Activated CD4-positive, alpha-beta T cell treated with anti-CD3 and anti-CD28 coated beads, Interleukin-2, amount 10 ng/mL, durations not matched to agents 7 days and 5 days (primary cell): Measurements from ENCODE around the gene TCAP. TPM values are rescaled to one million over a fixed set of nuclear protein-coding genes. Genes with fewer than 3 reads are reported as not detected.

Experiments used
- CTCF ChIA-PET: fragments of 350-600 bp; sonication (Branson Sonifier 250); formaldehyde crosslinking; loops from one replicate; lab custom pipeline; 2021; ENCODE audit warnings: antibody characterized with exemption; lab: Charles Lee
- POLR2A ChIA-PET: fragments of 350-600 bp; sonication (Branson Sonifier 250); formaldehyde crosslinking; loops from one replicate; lab custom pipeline; 2021; ENCODE audit warnings: antibody characterized with exemption; lab: Charles Lee
- DNase-seq: peaks from one replicate; pipeline ENCODE4 v3.0.0-alpha.2; 2020
- H3K27ac Mint-ChIP-seq: one replicate; pipeline ENCODE4 v1.8.0; 2021; ENCODE audit warnings: mild to moderate bottlenecking, moderate library complexity, mixed read lengths
- H3K27me3 Mint-ChIP-seq: one replicate; pipeline ENCODE4 v1.8.0; 2021; ENCODE audit warnings: mixed read lengths
- H3K36me3 Mint-ChIP-seq: one replicate; pipeline ENCODE4 v1.8.0; 2021; ENCODE audit warnings: low read depth, mixed read lengths
- H3K4me1 Mint-ChIP-seq: one replicate; pipeline ENCODE4 v1.8.0; 2021; ENCODE audit warnings: mixed read lengths
- H3K4me3 Mint-ChIP-seq: one replicate; pipeline ENCODE4 v1.8.0; 2021; ENCODE audit warnings: mild to moderate bottlenecking, moderate library complexity, mixed read lengths
- H3K9me3 Mint-ChIP-seq: one replicate; pipeline ENCODE4 v1.8.0; 2021; ENCODE audit warnings: mixed read lengths
- total RNA-seq, 2 experiments: library from RNA; stranded (reverse); gene quantifications; one replicate each; pipeline ENCODE4 v1.2.3, GENCODE V29; 2021

The TCAP gene
- total RNA-seq, 2 experiments from 2014 or later: 2.0 to 2.1 TPM

DNA sequence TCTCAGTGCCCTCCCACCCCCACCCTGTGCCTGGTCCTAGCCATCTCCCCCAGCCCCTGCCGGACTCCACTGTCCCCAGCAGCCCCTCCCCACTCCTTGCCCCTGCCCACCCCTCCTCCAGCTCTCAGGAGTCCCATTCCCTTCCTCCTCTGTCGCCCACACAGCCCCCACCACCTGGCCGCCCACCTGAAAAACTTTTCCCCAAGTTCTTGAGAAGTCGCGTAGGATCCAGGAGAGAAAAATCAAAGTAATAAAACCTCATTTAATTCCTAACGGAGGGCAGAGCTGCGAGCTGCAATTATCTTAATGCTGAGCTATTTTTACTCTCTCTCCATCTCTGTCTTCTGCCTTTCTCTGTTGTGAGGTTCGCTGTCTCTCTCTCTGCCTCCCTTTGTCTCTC, 40.8 kb upstream of the TCAP start:
- POLR2A ChIA-PET: no interaction called here
- H3K27ac Mint-ChIP-seq: no peak overlapping the region

DNA sequence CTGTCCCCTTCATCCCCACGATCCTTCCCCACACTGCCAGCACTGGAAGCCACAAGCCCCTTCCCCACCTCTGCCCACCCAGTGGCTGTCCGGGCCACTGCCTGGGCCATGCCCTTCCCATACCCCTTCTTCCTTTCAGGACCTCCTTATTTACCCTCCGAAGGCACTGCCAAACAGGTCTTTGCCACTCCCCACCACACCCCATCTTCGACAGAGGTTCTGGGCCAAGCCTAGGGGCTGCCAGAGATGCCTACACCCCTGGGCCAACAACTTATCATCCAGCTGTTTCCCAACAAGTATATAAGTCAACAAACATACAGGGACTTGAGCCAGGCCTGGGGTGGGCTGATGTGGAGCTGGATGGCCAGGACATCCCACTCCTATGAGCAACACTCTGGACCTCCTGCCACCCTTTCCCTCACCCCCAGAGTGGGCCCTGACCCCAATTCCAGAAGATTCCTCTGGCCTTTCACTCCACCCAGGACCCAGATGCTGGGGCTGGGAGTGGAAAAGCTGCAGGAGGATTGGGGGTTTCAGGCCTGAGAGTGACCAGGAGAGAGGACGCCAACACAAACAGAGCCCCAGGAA, 39.9 kb upstream of the TCAP start:
- Mint-ChIP-seq H3K36me3 (no peaks in the 10 kb centered on the region), H3K27ac (no peak overlapping the region), H3K27me3 (peaks cover 40% of the 10 kb centered on the region), H3K4me1 (peaks cover 29% of the 10 kb centered on the region), H3K4me3 (no peak overlapping the region), H3K9me3 (no peaks in the 10 kb centered on the region)
- ChIA-PET CTCF (interaction anchor here (1.5 to 6.0 kb wide), 3 partner anchors 8 to 104 kb away, joined by 4 to 108 read pairs (median 61); no protein-coding TSS in a partner anchor), POLR2A (no interaction called here)
- DNase-seq: no peak

More for the DNA sequence above, 40.8 kb upstream of the TCAP start:
- no peaks in the 10 kb centered on the region for H3K36me3 Mint-ChIP-seq
- peaks cover 29% of the 10 kb centered on the region for H3K4me1 Mint-ChIP-seq
- no peak overlapping the region for H3K4me3 Mint-ChIP-seq
- H3K9me3 Mint-ChIP-seq: no peaks in the 10 kb centered on the region
- DNase-seq: no peak
- H3K27me3 Mint-ChIP-seq: peaks cover 46% of the 10 kb centered on the region
- CTCF ChIA-PET: interaction anchor here (1.0 to 6.0 kb wide), 6 partner anchors 9 to 105 kb away, joined by 3 to 108 read pairs (median 4); no protein-coding TSS in a partner anchor

DNA sequence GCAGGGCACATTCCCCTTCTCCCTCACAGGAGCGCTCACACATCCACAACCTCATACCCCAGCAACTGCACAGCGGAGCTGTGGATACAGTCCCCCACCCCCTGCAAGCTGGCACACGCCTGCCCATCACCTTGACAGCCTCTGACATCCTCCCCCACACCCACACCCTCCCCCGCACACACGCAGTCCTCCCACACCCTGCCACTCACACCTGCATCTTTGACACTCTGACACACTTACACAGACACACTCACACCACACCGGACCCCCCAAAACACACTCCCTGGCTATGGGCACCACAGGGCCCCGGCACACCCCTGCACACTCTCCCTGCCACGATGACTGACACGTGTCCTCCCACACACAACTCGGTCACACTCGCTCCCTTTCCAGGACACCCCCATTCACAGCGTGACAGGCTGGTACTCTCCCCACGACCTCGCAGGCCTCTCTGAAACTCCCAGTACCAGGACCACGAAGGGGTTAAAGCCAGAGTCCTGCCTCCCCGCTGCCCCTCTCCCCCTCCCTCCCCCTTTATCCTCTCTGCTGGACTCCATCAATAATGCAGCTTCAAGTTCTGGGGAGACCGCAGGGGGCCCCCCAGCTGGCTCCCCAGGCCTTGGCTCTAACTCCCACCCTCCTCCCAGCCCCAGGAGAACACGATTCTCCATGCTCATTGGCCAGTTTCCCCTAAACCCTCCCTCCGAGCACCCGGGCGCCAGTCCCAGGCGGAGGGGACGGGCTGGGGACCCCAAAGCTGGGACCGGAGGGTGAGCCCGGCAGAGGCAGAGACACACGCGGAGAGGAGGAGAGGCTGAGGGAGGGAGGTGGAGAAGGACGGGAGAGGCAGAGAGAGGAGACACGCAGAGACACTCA, 38.7 kb upstream of the TCAP start, which contains the start of gene PPP1R1B:
Gene PPP1R1B (plus strand): TSS at position 782 of the 876 bp plus-strand sequence. CDS start 441 bp downstream, outside the sequence.
- Mint-ChIP-seq H3K9me3 (no peaks in the 10 kb centered on the region), H3K4me1 (peaks cover 33% of the 10 kb centered on the region), H3K27ac (no peak within 1 kb of the TSS), H3K4me3 (no peak within 1 kb of the TSS), H3K36me3 (no peaks in the 10 kb centered on the region), H3K27me3 (peaks cover 43% of the 10 kb centered on the region)
- DNase-seq: no peak
- CTCF ChIA-PET: interaction anchor here (0.5 to 6.0 kb wide), 2 partner anchors 7 to 13 kb away, joined by 3 to 108 read pairs; no protein-coding TSS in a partner anchor
- POLR2A ChIA-PET: no interaction called here

DNA sequence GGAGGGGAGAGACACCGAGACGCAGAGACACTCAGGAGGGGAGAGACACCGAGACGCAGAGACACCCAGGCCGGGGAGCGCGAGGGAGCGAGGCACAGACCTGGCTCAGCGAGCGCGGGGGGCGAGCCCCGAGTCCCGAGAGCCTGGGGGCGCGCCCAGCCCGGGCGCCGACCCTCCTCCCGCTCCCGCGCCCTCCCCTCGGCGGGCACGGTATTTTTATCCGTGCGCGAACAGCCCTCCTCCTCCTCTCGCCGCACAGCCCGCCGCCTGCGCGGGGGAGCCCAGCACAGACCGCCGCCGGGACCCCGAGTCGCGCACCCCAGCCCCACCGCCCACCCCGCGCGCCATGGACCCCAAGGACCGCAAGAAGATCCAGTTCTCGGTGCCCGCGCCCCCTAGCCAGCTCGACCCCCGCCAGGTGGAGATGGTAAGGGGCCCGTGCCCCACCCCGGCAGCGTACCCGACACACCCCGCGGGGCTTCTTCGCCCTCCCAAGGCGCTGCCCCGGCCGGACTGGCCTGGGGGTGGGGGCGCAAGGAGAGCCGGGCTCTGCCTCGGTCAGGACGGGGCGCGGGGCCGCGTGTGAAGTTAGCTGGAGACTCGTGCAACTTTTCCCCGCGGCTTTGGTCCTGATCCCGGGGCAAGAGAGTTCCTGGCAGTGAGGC, 38.0 kb upstream of the TCAP start:
- no peaks in the 10 kb centered on the region for H3K9me3 Mint-ChIP-seq
- CTCF ChIA-PET: interaction anchor here (0.5 to 1.4 kb wide), 3 partner anchors 11 to 127 kb away, joined by 3 read pairs; no protein-coding TSS in a partner anchor
- no peaks in the 10 kb centered on the region for H3K36me3 Mint-ChIP-seq
- H3K27ac Mint-ChIP-seq: no peak overlapping the region
- H3K4me3 Mint-ChIP-seq: no peak overlapping the region
- H3K27me3 Mint-ChIP-seq: peaks cover 47% of the 10 kb centered on the region
- H3K4me1 Mint-ChIP-seq: peaks cover 34% of the 10 kb centered on the region
- POLR2A ChIA-PET: no interaction called here
- DNase-seq: no peak

DNA sequence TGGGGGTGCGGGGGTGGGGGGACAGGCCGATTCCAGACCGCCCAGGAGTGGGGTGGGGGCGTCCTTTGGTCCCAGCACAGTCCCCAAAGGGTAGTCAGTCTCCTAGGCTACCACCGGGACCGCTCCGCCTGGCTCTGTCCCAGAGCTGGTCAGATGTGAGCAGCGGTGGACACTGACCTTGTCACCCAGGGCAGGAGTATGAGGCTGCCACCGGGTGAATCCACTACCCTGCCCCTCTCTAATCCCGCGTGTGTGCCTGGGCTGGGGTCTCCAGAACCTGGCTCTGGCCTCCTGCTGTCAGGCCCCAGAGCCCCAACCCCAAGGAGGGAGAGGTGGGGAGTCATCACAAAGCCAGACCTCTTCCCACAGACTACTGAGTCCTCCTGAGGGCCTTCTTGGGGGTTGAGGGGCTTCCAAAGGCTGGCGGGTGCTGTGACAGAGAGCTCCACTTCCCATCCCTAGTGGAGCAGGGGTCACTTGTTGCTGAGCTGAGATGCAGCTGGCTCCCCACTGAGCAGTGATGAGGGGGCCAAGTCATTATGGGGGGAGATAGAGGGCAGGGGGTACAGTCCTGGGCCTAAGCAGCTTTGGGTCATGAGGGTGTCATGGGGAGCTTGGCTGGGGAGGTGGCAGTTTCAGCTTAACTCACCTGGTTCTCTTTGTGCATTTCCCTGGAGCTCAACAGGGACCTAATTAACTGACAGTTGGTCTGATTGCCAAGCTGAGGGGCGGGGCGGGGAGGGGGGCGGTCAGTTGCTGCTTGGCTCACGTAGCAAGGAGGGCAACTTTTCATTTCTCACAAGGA, 37.2 kb upstream of the TCAP start:
- Mint-ChIP-seq H3K27ac (no peak overlapping the region), H3K4me3 (no peak overlapping the region), H3K9me3 (no peaks in the 10 kb centered on the region), H3K4me1 (peaks cover 29% of the 10 kb centered on the region), H3K36me3 (no peaks in the 10 kb centered on the region), H3K27me3 (peaks cover 47% of the 10 kb centered on the region)
- no peak for DNase-seq
- POLR2A ChIA-PET: no interaction called here
- CTCF ChIA-PET: interaction anchor here (1.0 to 1.4 kb wide), 4 partner anchors 9 to 126 kb away, joined by 3 to 6 read pairs (median 3); no protein-coding TSS in a partner anchor

DNA sequence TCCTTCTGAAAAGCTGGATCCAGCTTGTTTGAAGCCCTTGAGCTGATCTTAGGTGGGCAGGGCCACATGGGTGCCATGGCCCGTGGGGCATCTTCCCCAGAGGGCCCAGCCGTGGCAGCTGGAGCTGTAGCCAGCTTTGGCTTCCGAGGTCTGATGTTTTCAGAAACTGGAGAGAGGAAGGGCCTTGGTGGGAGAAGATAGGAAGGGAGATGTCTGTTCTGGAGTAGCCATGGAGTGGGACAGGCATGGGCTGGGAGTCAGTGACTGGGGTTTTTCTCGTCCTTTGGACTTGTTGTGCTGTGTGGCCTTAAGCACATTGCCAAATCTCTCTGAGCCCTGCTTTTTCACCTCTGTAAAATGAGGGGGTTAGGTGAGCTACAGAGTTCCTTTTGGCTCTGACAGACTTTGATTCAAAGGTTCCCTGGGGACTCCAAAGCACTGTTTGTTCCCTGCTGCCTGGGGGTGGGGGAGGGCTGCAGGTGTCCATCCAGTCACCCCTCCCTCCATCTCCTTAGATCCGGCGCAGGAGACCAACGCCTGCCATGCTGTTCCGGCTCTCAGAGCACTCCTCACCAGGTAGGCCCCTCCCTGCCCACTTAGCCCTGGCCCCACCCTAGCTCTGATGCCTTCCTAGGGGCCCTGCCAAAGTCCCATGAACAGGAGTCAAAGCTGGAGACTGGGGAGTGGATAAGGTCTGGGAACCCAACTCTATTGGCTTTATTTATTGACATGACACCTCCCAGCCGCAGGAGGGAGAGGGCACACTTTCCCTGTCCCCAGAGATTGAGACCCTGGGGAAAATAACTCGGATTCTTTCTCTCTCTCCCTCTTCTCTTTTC, 36.3 kb upstream of the TCAP start:
- POLR2A ChIA-PET: no interaction called here

DNA sequence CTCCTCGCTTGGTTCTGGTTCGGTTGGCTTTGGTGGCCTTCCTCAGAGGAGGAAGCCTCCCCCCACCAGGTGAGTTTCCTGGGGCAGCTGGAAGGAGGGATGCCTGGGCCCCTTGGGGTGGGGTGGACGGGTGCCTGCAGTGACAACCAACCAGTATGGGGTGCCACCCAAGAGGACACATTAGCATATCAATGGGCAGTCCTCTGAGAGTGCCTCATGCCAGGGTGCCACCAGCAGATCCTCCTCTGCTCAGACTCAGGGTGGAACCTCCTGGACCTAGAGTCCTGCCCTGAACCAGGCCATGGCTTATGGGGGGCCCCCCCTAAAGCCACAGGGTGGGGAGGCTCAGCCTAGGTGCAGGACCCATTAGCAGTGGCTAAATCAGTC, 35.7 kb upstream of the TCAP start:
- peaks cover 46% of the 10 kb centered on the region for H3K27me3 Mint-ChIP-seq
- H3K9me3 Mint-ChIP-seq: no peaks in the 10 kb centered on the region
- CTCF ChIA-PET: no interaction called here
- no peak overlapping the region for H3K4me3 Mint-ChIP-seq
- H3K27ac Mint-ChIP-seq: no peak overlapping the region
- DNase-seq: no peak
- POLR2A ChIA-PET: no interaction called here
- no peaks in the 10 kb centered on the region for H3K36me3 Mint-ChIP-seq
- peaks cover 23% of the 10 kb centered on the region for H3K4me1 Mint-ChIP-seq

More for the DNA sequence above, 36.3 kb upstream of the TCAP start:
- no peak for DNase-seq
- CTCF ChIA-PET: interaction anchor here (1.0 to 1.4 kb wide), 3 partner anchors 9 to 26 kb away, joined by 3 to 6 read pairs (median 3); no protein-coding TSS in a partner anchor
- H3K9me3 Mint-ChIP-seq: no peaks in the 10 kb centered on the region
- no peak overlapping the region for H3K4me3 Mint-ChIP-seq
- peaks cover 47% of the 10 kb centered on the region for H3K27me3 Mint-ChIP-seq
- peaks cover 22% of the 10 kb centered on the region for H3K4me1 Mint-ChIP-seq
- H3K27ac Mint-ChIP-seq: no peak overlapping the region
- H3K36me3 Mint-ChIP-seq: no peaks in the 10 kb centered on the region

DNA sequence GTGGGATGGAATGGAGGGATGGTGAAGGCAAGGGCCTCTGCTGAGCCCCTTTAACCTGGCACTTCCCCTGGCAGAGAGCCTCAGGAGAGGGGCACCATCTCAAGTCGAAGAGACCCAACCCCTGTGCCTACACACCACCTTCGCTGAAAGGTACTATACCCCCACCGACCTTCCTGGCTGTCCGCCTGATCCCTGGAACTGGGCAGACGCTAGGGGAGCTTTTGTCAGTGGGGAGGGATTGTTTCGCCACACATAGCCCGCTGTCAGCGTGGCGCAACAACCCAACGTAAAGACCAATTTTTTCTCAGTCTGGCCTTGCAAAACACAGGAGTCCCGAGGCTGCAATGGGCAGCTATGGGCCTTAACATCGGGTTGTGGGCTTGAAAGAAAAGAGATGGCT, 35.3 kb upstream of the TCAP start:
- CTCF ChIA-PET: interaction anchor here (1.5 to 6.7 kb wide), 2 partner anchors 7 to 75 kb away, joined by 4 to 108 read pairs; no protein-coding TSS in a partner anchor
- Mint-ChIP-seq H3K9me3 (no peaks in the 10 kb centered on the region), H3K27ac (no peak overlapping the region), H3K4me1 (peaks cover 22% of the 10 kb centered on the region), H3K36me3 (no peaks in the 10 kb centered on the region), H3K27me3 (peaks cover 42% of the 10 kb centered on the region), H3K4me3 (no peak overlapping the region)
- DNase-seq: no peak
- POLR2A ChIA-PET: no interaction called here

DNA sequence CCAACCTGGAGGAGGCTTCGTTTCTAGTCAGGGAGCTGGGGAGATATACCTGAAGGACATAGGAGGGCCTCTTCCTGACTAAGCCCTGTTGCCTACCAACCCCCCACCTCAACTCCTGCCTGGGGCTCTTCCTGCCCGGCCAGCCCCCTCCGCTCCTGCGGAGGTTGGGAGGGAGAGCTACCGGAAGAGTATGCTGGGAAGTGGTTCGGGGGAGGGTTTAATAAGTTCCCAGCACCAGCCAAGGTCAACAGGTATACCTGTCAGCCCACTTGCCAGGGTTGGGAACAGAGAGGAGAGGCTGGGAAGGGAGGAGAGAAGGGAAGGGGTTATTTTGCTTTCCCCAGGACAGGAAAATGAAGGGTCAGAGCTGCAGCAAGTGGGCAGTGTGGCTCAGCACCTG, 33.7 kb upstream of the TCAP start:
- Mint-ChIP-seq H3K27me3 (peaks cover 26% of the 10 kb centered on the region), H3K9me3 (no peaks in the 10 kb centered on the region), H3K4me1 (peaks cover 24% of the 10 kb centered on the region), H3K27ac (peak overlapping the region; percentile 33), H3K4me3 (no peak overlapping the region), H3K36me3 (no peaks in the 10 kb centered on the region)
- POLR2A ChIA-PET: no interaction called here
- CTCF ChIA-PET: interaction anchor here (0.6 to 6.7 kb wide), 5 partner anchors 8 to 1960 kb away, joined by 3 to 108 read pairs (median 4); partner anchors contain the start of gene PNMT
- no peak for DNase-seq

DNA sequence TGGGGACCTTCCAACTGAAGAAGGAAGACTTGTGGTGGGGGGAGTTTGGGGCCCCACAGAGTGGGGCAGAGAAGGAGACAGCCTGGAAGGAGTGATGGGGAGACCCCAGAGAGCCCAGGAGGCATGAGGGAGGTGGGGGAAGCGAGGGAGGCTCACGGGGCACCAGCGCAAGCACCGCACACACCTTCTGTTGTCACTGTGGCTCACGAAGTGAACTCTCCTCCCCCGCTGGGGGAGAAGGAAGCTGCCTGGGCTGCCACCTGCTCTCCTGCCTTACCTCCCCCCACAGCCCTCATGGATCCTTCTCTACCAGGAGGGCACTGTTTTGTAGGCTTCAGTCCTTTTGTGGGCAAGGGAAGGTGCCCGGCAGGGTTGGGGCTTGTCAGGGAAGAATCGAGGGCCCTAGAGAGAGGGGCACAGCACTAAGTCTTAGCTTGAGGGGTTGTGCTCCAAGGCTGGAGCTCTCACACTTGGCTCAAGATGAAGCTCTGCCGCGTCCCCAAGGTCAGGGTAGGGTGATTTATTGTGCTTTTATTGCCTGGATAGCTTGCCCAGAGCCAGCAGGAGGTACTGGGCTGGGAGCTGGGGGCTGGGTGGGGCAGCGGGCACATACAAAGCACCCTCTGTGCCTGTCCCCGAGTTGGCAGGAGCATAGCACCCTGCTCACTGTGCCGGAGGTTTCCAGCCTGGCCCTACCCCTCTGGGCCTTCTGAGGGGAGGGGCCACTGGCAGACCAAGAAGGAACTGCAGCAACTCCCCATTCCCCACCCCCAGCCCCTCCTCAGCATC, 32.8 kb upstream of the TCAP start:
- Mint-ChIP-seq H3K4me1 (peaks cover 26% of the 10 kb centered on the region), H3K27ac (no peak overlapping the region), H3K9me3 (no peaks in the 10 kb centered on the region), H3K36me3 (no peaks in the 10 kb centered on the region), H3K4me3 (no peak overlapping the region), H3K27me3 (peaks cover 21% of the 10 kb centered on the region)
- ChIA-PET POLR2A (interaction anchor here (0.6 kb wide), 2 partner anchors 18 to 655 kb away, joined by 3 to 4 read pairs; no protein-coding TSS in a partner anchor), CTCF (interaction anchor here (0.6 to 6.7 kb wide), 5 partner anchors 9 to 425 kb away, joined by 3 to 108 read pairs (median 5); no protein-coding TSS in a partner anchor)
- no peak for DNase-seq
